Measurements from ENCODE around the gene PER3. TPM values are rescaled to one million over a fixed set of nuclear protein-coding genes. Genes with fewer than 3 reads are reported as not detected.
A peak's percentile ranks its signal among the peaks of the same experiment; 100 is the strongest.

Gene PER3
- total and polyA plus RNA-seq, 7 donors: 1.4 to 15.1 (median 4.8) TPM

- DNase-seq (peak in 1 of 2 donors; percentile 36), ATAC-seq (peak in 3 of 4 donors; percentile 47 to 82 (median 62))
- H3K4me3 ChIP-seq: peak overlapping the region; percentile 51
- no peaks in the 10 kb centered on the region for H3K36me3 ChIP-seq (ENCODE audit: insufficient read depth in 1 of 2, low read depth in 1 of 2)
- no peaks in the 10 kb centered on the region for H3K4me1 ChIP-seq
- intact Hi-C loops (cut with DNase I): loop anchor here (1.0 to 2.0 kb wide), 2 partner anchors 85 to 86 kb away; no protein-coding TSS in a partner anchor
- no peaks in the 10 kb centered on the region for H3K9me3 ChIP-seq
- H3K27ac ChIP-seq: no peak overlapping the region
- 30 to 34% (median 34%) methylated on average over 18 of the region's 18 CpGs for WGBS, 3 donors
- peak; percentile 85 for TF ChIP-seq CTCF (IDR thresholded peaks at IDR 0.05)
- H3K27me3 ChIP-seq (ENCODE audit: insufficient read depth in 3 of 3, low read length in 2 of 3): no peaks in the 10 kb centered on the region
These were observed 31.3 kb upstream of the PER3 start for GRCh38 chr1:7752512-7753417.

- Histone ChIP-seq H3K27me3 (ENCODE audit: insufficient read depth in 3 of 3, low read length in 2 of 3) (no peaks in the 10 kb centered on the region), H3K4me1 (no peaks in the 10 kb centered on the region), H3K4me3 (no peak overlapping the region), H3K27ac (no peak overlapping the region), H3K36me3 (ENCODE audit: insufficient read depth in 1 of 2, low read depth in 1 of 2) (no peaks in the 10 kb centered on the region), H3K9me3 (no peaks in the 10 kb centered on the region)
- intact Hi-C loops (cut with DNase I): loop anchor here in 1 of 2 donors (2.0 kb wide), 1 partner anchor 87 kb away; no protein-coding TSS in a partner anchor
- ATAC-seq (no peak), DNase-seq (no peak)
- no peak for TF ChIP-seq CTCF (IDR thresholded peaks at IDR 0.05)
- 82 to 86% (median 83%) methylated on average over 3 of the region's 3 CpGs for WGBS, 3 donors
These were observed 30.4 kb upstream of the PER3 start for GRCh38 chr1:7753641-7754040.

- no peak for TF ChIP-seq CTCF (IDR thresholded peaks at IDR 0.05)
- intact Hi-C loops (cut with DNase I): no loop called here
- Histone ChIP-seq H3K27ac (no peak overlapping the region), H3K27me3 (ENCODE audit: insufficient read depth in 3 of 3, low read length in 2 of 3) (no peaks in the 10 kb centered on the region), H3K36me3 (ENCODE audit: insufficient read depth in 1 of 2, low read depth in 1 of 2) (no peaks in the 10 kb centered on the region), H3K4me1 (no peaks in the 10 kb centered on the region), H3K4me3 (no peak overlapping the region), H3K9me3 (no peaks in the 10 kb centered on the region)
- 86% methylated on average over 3 of the region's 3 CpGs for WGBS, 3 donors
- ATAC-seq (no peak), DNase-seq (no peak)
These were observed 29.9 kb upstream of the PER3 start for GRCh38 chr1:7754234-7754633.

- no peak for DNase-seq
- no peak for TF ChIP-seq CTCF (IDR thresholded peaks at IDR 0.05)
- Histone ChIP-seq H3K4me3 (no peak overlapping the region), H3K36me3 (ENCODE audit: insufficient read depth in 1 of 2, low read depth in 1 of 2) (no peaks in the 10 kb centered on the region), H3K27ac (no peak overlapping the region), H3K9me3 (no peaks in the 10 kb centered on the region), H3K27me3 (ENCODE audit: insufficient read depth in 3 of 3, low read length in 2 of 3) (no peaks in the 10 kb centered on the region), H3K4me1 (no peaks in the 10 kb centered on the region)
- no peak for ATAC-seq
- 3 to 96% (median 54%) methylated on average over 1 of the region's 1 CpG for WGBS, 3 donors
- intact Hi-C loops (cut with DNase I): no loop called here
These were observed 28.6 kb upstream of the PER3 start for GRCh38 chr1:7755448-7755847.
